Measurements from ENCODE around the gene SIX3. TPM values are rescaled to one million over a fixed set of nuclear protein-coding genes. Genes with fewer than 3 reads are reported as not detected.

Gene SIX3
- polyA plus RNA-seq, 3 donors = not detected

DNA sequence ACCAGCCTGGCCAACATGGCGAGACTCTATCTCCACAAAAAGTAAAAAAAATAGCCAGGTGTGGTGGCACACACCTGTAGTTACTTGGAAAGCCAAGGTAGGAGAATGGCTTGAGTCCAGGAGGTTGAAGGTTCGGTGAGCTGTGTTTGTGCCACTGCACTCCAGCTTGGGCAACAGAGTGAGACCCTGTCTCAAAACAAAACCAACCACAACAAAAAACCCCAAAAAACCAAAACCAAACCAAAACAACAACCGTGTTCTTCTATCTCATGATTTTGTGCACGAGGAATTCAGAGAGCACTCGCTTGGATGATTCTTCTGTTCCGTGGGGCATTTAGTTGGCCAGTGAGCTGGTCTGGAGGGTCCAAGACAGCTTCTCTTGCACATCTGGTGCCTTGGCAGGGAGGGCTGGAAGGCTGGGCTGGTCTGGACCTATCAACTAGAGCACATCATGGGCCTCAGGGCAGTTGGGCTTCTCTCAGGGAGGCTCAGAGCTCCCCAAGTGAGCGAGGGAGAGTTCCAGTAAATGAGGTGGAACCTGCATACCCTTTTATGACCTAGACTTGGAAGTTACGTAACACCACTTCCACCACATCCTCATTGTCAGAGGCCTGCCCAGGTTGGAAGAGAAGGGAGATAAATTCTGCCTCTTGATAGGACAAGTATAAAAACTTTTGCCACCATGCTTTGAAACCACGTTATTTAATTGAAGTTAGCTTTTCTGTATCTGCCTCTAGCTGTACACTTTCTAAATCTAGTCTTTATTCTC, 42.5 kb downstream of the SIX3 start:
- no peak for DNase-seq

DNA sequence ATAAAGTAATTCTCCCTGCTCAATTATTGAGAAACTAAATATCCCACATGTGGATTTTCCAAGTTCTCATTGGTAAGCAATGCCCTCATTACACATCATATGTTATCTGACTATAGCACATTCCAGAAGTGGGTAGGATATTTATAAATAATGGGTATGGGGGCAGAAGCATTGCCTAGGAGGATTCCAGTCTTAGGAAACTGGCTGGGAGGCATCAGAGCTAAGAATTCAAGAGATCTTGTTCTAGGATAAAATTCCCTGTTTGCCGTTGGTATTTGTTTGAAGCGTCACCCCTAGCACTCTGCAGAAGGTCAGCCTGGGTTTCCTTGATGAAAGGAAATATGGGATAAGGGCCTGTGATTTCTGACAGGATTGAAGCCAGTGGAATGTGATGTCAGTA, 47.7 kb downstream of the SIX3 start:
- DNase-seq = no peak

DNA sequence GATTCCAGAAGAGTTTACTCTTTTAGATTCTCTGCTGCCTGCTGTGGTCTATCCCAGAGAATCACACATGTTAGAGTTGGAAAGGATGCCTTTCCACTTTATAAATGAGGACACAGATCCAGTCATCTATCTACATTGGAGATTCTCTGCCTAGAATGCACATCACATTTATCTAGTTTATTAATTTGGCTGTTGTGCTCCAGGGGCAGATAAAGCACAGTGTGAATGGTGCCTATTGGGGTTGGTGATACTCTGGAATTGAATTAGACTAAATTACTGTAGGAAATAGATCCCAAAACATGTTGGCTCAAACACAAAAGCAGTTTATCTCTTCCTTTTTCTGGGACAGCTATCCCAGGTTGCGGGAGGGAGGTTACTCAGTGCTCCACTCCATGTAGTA, 52.9 kb downstream of the SIX3 start:
- DNase-seq = no peak

Other genes starting within 250 kb of the SIX3 start
- 10 to 100 TPM; 11.8 to 33.3 (median 30.4) TPM for gene SIX2, start 67.8 kb downstream of the SIX3 start, polyA plus RNA-seq (ENCODE audit: insufficient read length in 3 of 3)

All from renal pelvis (tissue), 4 donors.